GM21737 (cell line): ENCODE measurements around the gene SPATA12.

Experiments
- ATAC-seq: cut with Tn5 transposase; IDR thresholded peaks from one replicate; pipeline ENCODE4 v1.9.1; 2021; ENCODE audit warnings: mild to moderate bottlenecking, moderate library complexity; ENCODE audit not compliant: unreplicated experiment

SPATA12 gene

GRCh38 chr3:57110214-57110613 lies 49.8 kb downstream of the SPATA12 start:
- no peak for ATAC-seq

GRCh38 chr3:57110798-57111197 lies 50.3 kb downstream of the SPATA12 start:
- no peak for ATAC-seq

GRCh38 chr3:57112206-57112605 lies 51.7 kb downstream of the SPATA12 start:
- ATAC-seq, result no peak

- no peak for ATAC-seq
Observed at GRCh38 chr3:57116501-57116900, 56.0 kb downstream of the SPATA12 start.

GRCh38 chr3:57118254-57118653 lies 57.8 kb downstream of the SPATA12 start:
- no peak for ATAC-seq

- no peak for ATAC-seq
Observed at GRCh38 chr3:57120040-57120439, 59.6 kb downstream of the SPATA12 start.

- ATAC-seq, result no peak
Observed at GRCh38 chr3:57120451-57121174, 60.1 kb downstream of the SPATA12 start.
